GM23248 (cell line): ENCODE measurements around the gene LANCL1.

Experiments used
- EZH2 ChIP-seq: fragments of 200-600 bp; sonication (generic); IDR thresholded peaks from 2 replicates; pipeline ENCODE4 v1.6.1; 2018; ENCODE audit warnings: antibody characterized with exemption, mild to moderate bottlenecking; ENCODE audit not compliant: insufficient read depth, poor library complexity, severe bottlenecking
- EZH2phosphoT487 ChIP-seq: fragments of 200-600 bp; sonication (generic); IDR thresholded peaks from 2 replicates; pipeline ENCODE4 v1.6.1; 2018; ENCODE audit warnings: antibody characterized with exemption, moderate library complexity, mild to moderate bottlenecking, low read depth; ENCODE audit not compliant: insufficient read depth

- TF ChIP-seq EZH2phosphoT487, result no peak
- no peak for TF ChIP-seq EZH2
Observed at GRCh38 chr2:210524533-210524932, 48.0 kb upstream of the LANCL1 start.
